Measurements from ENCODE around the gene AMT. TPM values are rescaled to one million over a fixed set of nuclear protein-coding genes. Genes with fewer than 3 reads are reported as not detected.
A peak's percentile ranks its signal among the peaks of the same experiment; 100 is the strongest.

AMT gene
- total RNA-seq, 1 experiment from 2014 or later: 1.6 TPM

- Histone ChIP-seq H3K27me3 (replicated peaks; ENCODE audit: control insufficient read depth, insufficient read depth, low read length) (no peaks in the 10 kb centered on the region), H3K9me3 (no peaks in the 10 kb centered on the region), H3K4me3 (ENCODE audit: low read depth, low read length) (no peak overlapping the region), H3K36me3 (ENCODE audit: control insufficient read depth, insufficient read depth, low read length) (no peaks in the 10 kb centered on the region), H3K4me1 (peaks cover 75% of the 10 kb centered on the region)
- peaks cover 21% of the 10 kb centered on the region for H3K36me3 Mint-ChIP-seq (ENCODE audit: insufficient read depth, unreplicated experiment)
- no peak for TF ChIP-seq CTCF (IDR thresholded peaks at IDR 0.05; ENCODE audit: insufficient read depth in 1 of 2, low read depth in 1 of 2, low read length in 1 of 2, severe bottlenecking in 1 of 2, unreplicated experiment in 1 of 2)
- H3K9me3 Mint-ChIP-seq (ENCODE audit: unreplicated experiment): no peaks in the 10 kb centered on the region
- peak; percentile 32 to 65 for DNase-seq
- H3K4me1 Mint-ChIP-seq (ENCODE audit: low read depth, unreplicated experiment): peaks cover 27% of the 10 kb centered on the region
- H3K27me3 Mint-ChIP-seq (ENCODE audit: insufficient read depth, unreplicated experiment): no peaks in the 10 kb centered on the region
- ChIA-PET CTCF (interaction anchor here (0.7 to 1.3 kb wide), 2 partner anchors 16 to 474 kb away, joined by 3 read pairs; no protein-coding TSS in a partner anchor), POLR2A (interaction anchor here (0.7 kb wide), 1 partner anchor 109 kb away, joined by 5 read pairs; no protein-coding TSS in a partner anchor)
- intact Hi-C loops (cut with micrococcal nuclease; ENCODE audit: unreplicated experiment): no loop called here
- H3K27ac Mint-ChIP-seq (ENCODE audit: unreplicated experiment): peak overlapping the region; percentile 69
- no peak overlapping the region for H3K4me3 Mint-ChIP-seq (ENCODE audit: unreplicated experiment)
- no TSS peak for BruUV-seq (replicated peaks)
Observed at GRCh38 chr3:49465270-49466034, 43.2 kb upstream of the AMT start.

- H3K27ac Mint-ChIP-seq (ENCODE audit: unreplicated experiment): peak overlapping the region; percentile 91
- no peak for DNase-seq
- Histone ChIP-seq H3K9me3 (no peaks in the 10 kb centered on the region), H3K4me3 (ENCODE audit: low read depth, low read length) (no peak overlapping the region), H3K4me1 (peaks cover 76% of the 10 kb centered on the region), H3K27me3 (replicated peaks; ENCODE audit: control insufficient read depth, insufficient read depth, low read length) (no peaks in the 10 kb centered on the region), H3K36me3 (ENCODE audit: control insufficient read depth, insufficient read depth, low read length) (no peaks in the 10 kb centered on the region)
- peaks cover 12% of the 10 kb centered on the region for H3K36me3 Mint-ChIP-seq (ENCODE audit: insufficient read depth, unreplicated experiment)
- no peak for TF ChIP-seq CTCF (IDR thresholded peaks at IDR 0.05; ENCODE audit: insufficient read depth in 1 of 2, low read depth in 1 of 2, low read length in 1 of 2, severe bottlenecking in 1 of 2, unreplicated experiment in 1 of 2)
- peak overlapping the region; percentile 52 for H3K4me3 Mint-ChIP-seq (ENCODE audit: unreplicated experiment)
- peaks cover 48% of the 10 kb centered on the region for H3K4me1 Mint-ChIP-seq (ENCODE audit: low read depth, unreplicated experiment)
- intact Hi-C loops (cut with micrococcal nuclease; ENCODE audit: unreplicated experiment): no loop called here
- no TSS peak for BruUV-seq (replicated peaks)
- no peaks in the 10 kb centered on the region for H3K27me3 Mint-ChIP-seq (ENCODE audit: insufficient read depth, unreplicated experiment)
- H3K9me3 Mint-ChIP-seq (ENCODE audit: unreplicated experiment): no peaks in the 10 kb centered on the region
- POLR2A ChIA-PET: interaction anchor here (0.5 to 3.7 kb wide), 4 partner anchors 8 to 158 kb away, joined by 3 to 26 read pairs (median 4); partner anchors contain the start of gene DAG1
- CTCF ChIA-PET: interaction anchor here (0.6 to 2.4 kb wide), 3 partner anchors 7 to 92 kb away, joined by 3 to 16 read pairs (median 11); partner anchors contain the start of genes BSN and DAG1
Observed at GRCh38 chr3:49462222-49462621, 39.9 kb upstream of the AMT start.

- Histone ChIP-seq H3K36me3 (ENCODE audit: control insufficient read depth, insufficient read depth, low read length) (no peaks in the 10 kb centered on the region), H3K9me3 (no peaks in the 10 kb centered on the region), H3K4me1 (peaks cover 70% of the 10 kb centered on the region), H3K4me3 (ENCODE audit: low read depth, low read length) (no peak overlapping the region), H3K27me3 (replicated peaks; ENCODE audit: control insufficient read depth, insufficient read depth, low read length) (no peaks in the 10 kb centered on the region)
- peaks cover 48% of the 10 kb centered on the region for H3K4me1 Mint-ChIP-seq (ENCODE audit: low read depth, unreplicated experiment)
- H3K27ac Mint-ChIP-seq (ENCODE audit: unreplicated experiment): peak overlapping the region; percentile 91
- peak; percentile 88 to 92 for DNase-seq
- intact Hi-C loops (cut with micrococcal nuclease; ENCODE audit: unreplicated experiment): loop anchor here (1.0 kb wide), 2 partner anchors 8 to 212 kb away; no protein-coding TSS in a partner anchor
- CTCF ChIA-PET: interaction anchor here (0.6 to 2.4 kb wide), 3 partner anchors 8 to 93 kb away, joined by 3 to 16 read pairs (median 11); partner anchors contain the start of genes BSN and DAG1
- no peaks in the 10 kb centered on the region for H3K9me3 Mint-ChIP-seq (ENCODE audit: unreplicated experiment)
- H3K4me3 Mint-ChIP-seq (ENCODE audit: unreplicated experiment): peak overlapping the region; percentile 52
- POLR2A ChIA-PET: interaction anchor here (0.5 to 3.7 kb wide), 4 partner anchors 9 to 158 kb away, joined by 3 to 26 read pairs (median 4); partner anchors contain the start of gene DAG1
- TF ChIP-seq CTCF (IDR thresholded peaks at IDR 0.05; ENCODE audit: insufficient read depth in 1 of 2, low read depth in 1 of 2, low read length in 1 of 2, severe bottlenecking in 1 of 2, unreplicated experiment in 1 of 2): no peak
- no TSS peak for BruUV-seq (replicated peaks)
- no peaks in the 10 kb centered on the region for H3K27me3 Mint-ChIP-seq (ENCODE audit: insufficient read depth, unreplicated experiment)
- peaks cover 12% of the 10 kb centered on the region for H3K36me3 Mint-ChIP-seq (ENCODE audit: insufficient read depth, unreplicated experiment)
Observed at GRCh38 chr3:49461443-49462171, 39.3 kb upstream of the AMT start.
